GM03348 (cell line): ENCODE measurements around the gene DEDD2.
"Not testable (repeated sequence)": the region's sequence is repeated elsewhere in the genome, so short reads cannot be mapped to it uniquely, and the experiment has no call there.

Experiments used
- DNase-seq: peaks from one replicate; pipeline ENCODE4 v3.0.0; 2012; ENCODE audit warnings: low spot score

The DEDD2 gene, protein sequence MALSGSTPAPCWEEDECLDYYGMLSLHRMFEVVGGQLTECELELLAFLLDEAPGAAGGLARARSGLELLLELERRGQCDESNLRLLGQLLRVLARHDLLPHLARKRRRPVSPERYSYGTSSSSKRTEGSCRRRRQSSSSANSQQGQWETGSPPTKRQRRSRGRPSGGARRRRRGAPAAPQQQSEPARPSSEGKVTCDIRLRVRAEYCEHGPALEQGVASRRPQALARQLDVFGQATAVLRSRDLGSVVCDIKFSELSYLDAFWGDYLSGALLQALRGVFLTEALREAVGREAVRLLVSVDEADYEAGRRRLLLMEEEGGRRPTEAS

GRCh38 chr19:42217520-42218437 lies at the start of gene DEDD2:
DEDD2 (minus strand) TSS chr19:42217677; CDS start chr19:42217007, 670 bp downstream.
- DNase-seq = peak; percentile 97

DNA sequence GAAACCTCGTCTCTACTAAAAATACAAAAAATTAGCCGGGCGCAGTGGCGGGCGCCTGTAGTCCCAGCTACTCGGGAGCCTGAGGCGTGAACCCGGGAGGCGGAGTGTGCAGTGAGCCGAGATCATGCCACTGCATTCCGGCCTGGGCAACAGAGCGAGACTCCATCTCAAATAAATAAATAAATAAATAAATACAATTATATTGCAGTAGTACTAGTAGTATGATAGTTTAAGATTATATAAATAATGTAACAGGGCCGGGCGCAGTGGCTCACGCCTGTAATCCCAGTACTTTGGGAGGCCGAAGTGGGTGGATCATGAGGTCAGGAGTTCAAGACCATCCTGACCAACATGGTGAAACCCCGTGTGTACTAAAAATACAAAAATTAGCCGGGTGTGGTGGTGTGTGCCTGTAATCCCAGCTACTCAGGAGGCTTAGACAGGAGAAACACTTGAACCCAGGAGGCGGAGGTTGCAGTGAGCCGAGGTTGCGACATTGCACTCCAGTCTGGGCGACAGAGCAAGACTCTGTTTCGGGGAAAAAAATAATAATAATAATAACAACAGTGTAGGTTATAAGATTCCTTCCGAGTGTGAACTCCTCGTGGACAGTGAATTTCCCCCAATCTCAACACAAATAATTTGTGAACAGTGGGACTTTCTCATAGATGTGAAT lies 49.6 kb upstream of the DEDD2 start:
- DNase-seq = not testable (repeated sequence)

DNA sequence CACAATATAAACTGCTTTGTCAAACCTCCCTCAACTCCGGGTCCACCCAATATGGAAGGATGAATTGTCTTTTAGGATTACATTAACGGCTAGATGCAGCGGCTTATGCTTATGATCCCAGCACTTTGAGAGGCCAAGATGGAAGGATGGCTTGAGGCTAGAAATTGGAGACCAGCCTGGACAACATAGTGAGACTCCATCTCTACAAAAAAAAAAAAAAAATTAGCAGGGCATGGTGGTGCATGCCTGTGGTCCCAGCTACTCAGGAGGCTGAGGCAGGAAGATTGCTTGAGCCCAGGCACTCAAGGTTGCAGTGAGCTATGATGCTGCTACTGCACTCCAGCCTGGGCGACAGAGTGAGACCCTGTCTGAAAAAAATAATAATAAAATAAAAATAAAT lies 48.6 kb upstream of the DEDD2 start:
- DNase-seq = not testable (repeated sequence)

GRCh38 chr19:42261763-42262162 lies 44.3 kb upstream of the DEDD2 start:
- DNase-seq = no peak

GRCh38 chr19:42257842-42258241 lies 40.4 kb upstream of the DEDD2 start:
- not testable (repeated sequence) for DNase-seq

DNA sequence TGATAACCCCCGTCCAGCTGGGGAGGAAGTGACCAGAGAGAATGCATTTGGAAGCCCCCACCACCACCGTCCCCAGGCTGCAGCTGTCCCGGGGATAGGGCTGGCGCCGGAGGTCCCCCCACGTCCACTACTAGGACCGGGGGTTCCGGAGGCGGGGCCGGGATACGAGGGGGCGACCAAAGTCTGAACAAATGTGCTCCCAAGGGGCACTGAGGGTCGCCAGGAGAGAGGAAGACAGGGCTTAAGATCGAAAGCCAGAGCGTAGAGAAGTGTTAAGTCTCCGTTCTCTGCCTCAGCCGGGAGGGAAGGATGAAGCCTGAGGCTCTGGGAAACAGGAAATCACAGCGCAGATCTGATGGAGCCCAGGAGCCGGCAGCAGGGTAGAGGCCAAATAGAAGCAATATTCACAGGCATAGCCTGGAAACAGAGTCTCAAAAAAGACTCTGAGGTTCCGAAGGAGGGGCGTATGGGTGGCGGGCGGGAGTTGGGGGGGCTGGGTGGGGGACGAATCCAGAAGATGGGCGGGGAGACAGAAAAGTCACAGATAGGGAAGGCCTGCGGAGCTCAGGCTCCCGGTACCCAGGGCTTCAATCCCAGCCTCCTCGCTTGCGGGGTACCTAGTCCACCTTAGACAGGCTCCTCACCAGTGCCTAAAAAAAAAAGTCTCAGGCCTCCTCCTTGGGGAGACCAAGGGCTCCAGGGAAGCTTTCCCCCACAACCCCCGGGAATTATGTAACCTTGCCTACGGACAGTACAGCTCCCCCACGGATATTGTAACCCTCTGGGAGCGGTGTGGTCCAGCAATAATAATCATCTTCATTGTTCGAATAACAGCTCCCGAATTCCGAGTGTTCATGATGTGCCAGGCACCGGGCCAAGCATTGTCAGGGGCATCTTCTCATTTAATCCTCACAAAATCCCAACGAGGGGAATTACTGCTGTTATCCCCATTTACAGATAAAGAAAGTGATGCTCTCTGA lies 38.6 kb upstream of the DEDD2 start:
- peak; percentile 32 for DNase-seq

DNA sequence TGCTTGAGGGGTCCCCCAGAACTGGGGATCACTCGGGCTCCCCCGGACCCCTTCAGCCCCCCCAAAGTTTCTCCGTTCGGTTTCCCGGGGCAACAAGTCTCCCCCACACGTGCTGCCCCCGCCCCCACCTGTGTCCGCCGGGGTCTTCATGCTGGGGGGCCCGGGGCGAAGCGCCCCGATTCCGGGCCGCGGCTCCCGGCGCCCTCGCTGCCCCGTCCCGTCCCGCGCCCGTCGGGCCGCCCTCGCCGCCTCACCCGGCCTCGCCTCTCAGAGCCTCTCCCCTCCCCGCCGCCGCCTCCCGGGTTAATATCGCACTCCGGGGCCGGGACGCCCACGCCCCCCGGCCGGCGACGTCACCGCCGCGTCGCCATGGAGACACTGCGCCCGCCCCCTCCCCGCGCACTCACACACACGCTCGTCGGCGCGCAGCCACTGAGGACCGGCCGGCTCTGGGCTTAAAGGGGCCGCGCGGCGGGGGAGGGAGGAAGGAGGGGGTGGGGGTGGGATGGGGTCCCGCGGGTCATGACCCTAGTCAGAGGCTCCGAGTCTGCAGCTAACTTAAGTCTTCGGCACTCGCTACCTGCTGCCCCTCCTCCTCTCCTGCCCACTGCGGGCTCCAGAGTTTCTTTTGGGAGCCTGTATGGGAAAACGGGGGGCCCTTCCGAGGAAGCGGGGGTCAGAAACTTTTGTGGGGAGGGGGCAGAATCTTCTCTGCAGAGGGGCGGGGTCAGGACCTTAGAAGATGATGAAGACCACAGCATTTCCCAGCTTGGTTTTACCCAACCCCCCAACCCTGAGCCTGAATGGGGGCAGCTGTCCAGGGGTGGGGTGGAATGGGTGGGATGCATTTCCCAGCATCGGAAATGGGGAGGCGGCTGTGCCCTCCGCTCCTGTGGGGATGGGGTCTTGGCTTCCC lies 37.6 kb upstream of the DEDD2 start, which contains the start of gene ERF:
Gene ERF (minus strand): TSS at position 279 of the 916 bp plus-strand sequence. CDS start 129 bp downstream, at position 150.
- DNase-seq = peak; percentile 95

DNA sequence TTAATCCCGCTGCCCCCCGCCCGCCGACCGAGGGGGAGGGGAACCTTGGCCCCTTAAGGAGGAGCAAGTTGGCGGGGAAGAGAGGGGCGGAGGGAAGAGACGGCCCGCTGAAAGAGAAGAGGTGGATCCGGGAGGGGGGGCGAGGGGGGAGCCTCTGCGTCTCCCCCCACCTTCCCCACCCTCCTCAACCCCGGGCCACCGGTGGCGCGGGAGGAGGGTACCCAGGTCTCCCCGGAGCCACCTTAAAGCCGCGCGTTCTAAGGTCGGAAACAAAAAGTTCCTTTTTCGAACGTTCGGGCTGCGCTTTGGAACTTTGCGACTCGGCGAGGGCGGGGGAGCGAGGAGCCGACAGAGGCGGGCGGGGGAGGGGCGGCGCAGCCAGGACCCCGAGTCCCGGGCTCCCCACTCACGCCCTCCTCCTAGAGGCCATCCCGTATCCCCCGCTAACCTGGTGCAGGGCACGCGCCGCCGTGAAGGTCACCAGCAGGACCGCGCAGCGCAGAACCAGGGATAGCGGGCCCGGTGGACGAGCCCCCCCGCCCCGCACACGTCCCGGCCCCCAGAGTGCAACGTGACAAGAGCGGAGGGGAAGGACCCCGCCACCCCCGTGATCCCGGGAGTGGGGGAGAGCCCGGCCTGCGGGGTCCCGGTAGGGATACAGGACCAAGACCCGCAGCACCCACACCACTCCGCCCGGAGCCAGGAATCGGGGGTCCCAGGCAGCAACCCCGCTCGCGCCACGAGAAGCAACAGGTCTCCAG lies 36.8 kb upstream of the DEDD2 start:
- DNase-seq = peak; percentile 63

- peak; percentile 66 for DNase-seq
Observed at GRCh38 chr19:42253245-42254088, 36.0 kb upstream of the DEDD2 start.

DNA sequence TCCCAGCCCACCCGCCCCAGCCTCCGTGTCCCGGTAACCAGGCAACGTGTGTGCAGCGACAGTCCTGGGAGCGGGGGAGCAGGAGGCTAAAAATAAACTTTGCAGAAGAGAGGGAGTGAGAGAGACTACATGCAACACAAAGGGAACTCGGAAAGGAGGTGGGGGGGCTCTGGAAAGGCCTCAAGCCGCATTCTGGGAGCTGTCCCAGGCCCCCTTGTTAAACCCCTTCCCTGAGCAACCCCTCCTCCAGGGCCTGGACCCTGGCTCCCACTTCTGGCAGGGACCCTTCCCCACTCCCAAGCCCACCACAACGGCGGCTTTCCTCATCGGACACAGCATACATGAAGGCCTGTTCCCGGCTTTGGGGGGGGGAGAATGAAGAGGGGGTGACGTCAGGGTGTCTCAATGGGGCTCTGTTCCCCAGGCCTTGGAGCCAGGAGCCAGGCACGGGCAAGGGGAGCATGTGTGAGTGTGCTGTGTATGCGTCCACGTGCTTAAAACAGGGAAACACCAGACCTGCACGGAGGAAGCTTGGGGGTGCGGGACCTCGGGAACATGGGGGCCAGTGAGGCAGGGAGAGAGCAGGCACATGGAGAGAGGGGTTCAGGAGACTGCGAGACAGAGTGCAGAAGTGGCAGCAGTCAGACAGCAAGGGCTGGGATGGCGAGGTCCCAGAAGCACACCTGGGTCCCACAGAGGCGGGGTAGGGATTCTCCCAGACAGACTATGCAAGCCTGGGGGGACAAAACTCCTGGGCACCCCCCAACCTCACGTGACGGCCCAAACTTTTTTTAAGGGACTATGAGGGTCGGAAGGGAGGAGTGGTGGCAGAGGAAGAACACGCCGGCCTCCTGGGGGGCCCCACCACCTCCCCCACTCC lies 35.1 kb upstream of the DEDD2 start:
- DNase-seq = peak; percentile 48

DNA sequence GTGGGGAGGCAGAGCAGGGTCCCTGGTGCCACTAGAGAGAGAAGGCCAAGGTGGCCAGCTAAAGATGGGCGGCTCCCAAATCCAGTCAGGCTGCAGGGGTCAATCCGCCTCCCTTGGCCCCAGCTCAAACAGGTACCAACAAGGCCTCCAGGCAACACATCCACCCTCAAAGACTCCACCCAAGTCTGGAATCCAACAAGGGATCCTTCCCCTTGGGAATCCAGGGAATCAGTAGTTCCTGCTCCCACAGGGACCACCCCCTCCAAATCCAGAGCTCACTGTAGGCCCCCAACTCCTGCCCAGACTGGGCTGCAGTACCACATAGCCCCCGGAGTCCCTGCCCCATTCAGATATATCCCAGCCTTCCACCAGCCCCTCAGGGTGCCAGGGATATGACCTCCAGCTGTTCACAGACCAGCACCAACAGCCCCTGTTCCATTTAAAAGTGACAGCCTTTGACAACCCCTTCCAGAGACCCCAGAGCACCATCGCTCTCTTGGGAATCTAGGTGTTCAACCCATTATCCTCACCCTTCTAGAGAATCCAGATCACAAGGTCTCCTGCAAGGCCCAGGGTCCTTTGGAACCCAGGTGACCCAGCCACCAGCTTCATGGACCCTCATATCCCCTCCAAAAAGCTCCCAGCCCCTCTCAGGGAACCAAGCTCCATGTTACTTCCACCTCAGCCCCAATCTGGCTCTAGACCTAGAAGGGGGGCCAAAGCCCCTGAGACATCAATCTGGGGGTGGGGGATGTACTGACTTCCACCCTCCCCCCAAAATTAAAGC lies 34.3 kb upstream of the DEDD2 start:
- DNase-seq = no peak

GRCh38 chr19:42250666-42251531 lies 33.4 kb upstream of the DEDD2 start:
- peak; percentile 63 for DNase-seq

DNA sequence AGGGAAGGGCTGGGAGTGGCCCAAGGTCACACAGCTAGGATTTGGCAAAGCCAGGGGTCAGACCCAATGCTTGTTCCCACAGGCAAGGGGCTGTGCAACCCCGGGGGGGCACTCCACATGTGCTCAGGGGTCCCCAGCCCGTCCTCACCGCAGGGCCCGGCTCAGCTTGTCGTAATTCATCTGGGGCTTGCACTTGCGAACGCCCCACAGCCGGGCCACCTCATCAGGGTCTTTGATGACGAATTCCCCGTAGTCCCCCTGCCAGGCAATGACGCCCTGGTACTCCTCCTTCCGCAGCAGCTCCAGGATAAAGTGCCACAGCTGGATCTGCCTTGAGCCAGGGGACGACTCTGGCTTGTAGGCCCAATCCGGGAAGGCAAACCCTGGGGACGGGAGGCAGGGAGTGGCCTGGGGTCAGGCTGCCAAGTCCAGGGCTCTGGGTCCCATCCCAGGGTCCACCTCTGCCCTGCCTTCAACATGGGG lies 32.7 kb upstream of the DEDD2 start:
- no peak for DNase-seq

GRCh38 chr19:42249769-42250168 lies 32.3 kb upstream of the DEDD2 start:
- no peak for DNase-seq

- no peak for DNase-seq
Observed at GRCh38 chr19:42249149-42249750, 31.8 kb upstream of the DEDD2 start.
